ENCODE measurements around the gene ANKRD35. TPM values are rescaled to one million over a fixed set of nuclear protein-coding genes. Genes with fewer than 3 reads are reported as not detected.
"Not testable (repeated sequence)": the region's sequence is repeated elsewhere in the genome, so short reads cannot be mapped to it uniquely, and the experiment has no call there.

The ANKRD35 gene
- total RNA-seq, 1 experiment from 2014 or later, result not detected

GRCh38 chr1:145926686-145927062 lies 41.0 kb upstream of the ANKRD35 start:
- Histone ChIP-seq H3K27ac (ENCODE audit: low read length) (peak overlapping the region; percentile 100), H3K9me3 (ENCODE audit: control insufficient read depth, insufficient read depth, low read depth, low read length) (no peaks in the 10 kb centered on the region), H3K36me3 (ENCODE audit: control insufficient read depth, insufficient read depth, low read length) (peaks cover 16% of the 10 kb centered on the region), H3K4me3 (ENCODE audit: low read depth in 2 of 2, low read length in 2 of 2) (peak overlapping the region; percentile 74 to 99), H3K27me3 (ENCODE audit: control insufficient read depth, insufficient read depth, low read length) (no peaks in the 10 kb centered on the region), H3K4me1 (ENCODE audit: control insufficient read depth, insufficient read depth, low read length) (peaks cover 18% of the 10 kb centered on the region)
- ChIA-PET CTCF (no interaction called here), POLR2A (interaction anchor here (0.5 to 2.4 kb wide), 5 partner anchors 8 to 59 kb away, joined by 3 to 12 read pairs (median 8); partner anchors contain the start of genes ANKRD34A, LIX1L, PEX11B and POLR3GL)
- in situ Hi-C loops (cut with HindIII; ENCODE audit: low pct_unique_long_range_greater_than_20kb, low sequenced_read_pairs), result no loop called here
- TF ChIP-seq TCF7L2 (IDR thresholded peaks at IDR 0.05; ENCODE audit: low read depth, low read length), result no peak
- no peak for TF ChIP-seq REST (IDR thresholded peaks at IDR 0.05; ENCODE audit: insufficient read depth in 1 of 2, low read depth in 2 of 2, low read length in 1 of 2)
- TF ChIP-seq POLR2AphosphoS5 (IDR thresholded peaks at IDR 0.05; ENCODE audit: low read depth, low read length), result no peak
- no peak for TF ChIP-seq SIN3A (IDR thresholded peaks at IDR 0.05; ENCODE audit: borderline replicate concordance, insufficient read depth, low read depth, low read length)
- TF ChIP-seq, protein P1, sequence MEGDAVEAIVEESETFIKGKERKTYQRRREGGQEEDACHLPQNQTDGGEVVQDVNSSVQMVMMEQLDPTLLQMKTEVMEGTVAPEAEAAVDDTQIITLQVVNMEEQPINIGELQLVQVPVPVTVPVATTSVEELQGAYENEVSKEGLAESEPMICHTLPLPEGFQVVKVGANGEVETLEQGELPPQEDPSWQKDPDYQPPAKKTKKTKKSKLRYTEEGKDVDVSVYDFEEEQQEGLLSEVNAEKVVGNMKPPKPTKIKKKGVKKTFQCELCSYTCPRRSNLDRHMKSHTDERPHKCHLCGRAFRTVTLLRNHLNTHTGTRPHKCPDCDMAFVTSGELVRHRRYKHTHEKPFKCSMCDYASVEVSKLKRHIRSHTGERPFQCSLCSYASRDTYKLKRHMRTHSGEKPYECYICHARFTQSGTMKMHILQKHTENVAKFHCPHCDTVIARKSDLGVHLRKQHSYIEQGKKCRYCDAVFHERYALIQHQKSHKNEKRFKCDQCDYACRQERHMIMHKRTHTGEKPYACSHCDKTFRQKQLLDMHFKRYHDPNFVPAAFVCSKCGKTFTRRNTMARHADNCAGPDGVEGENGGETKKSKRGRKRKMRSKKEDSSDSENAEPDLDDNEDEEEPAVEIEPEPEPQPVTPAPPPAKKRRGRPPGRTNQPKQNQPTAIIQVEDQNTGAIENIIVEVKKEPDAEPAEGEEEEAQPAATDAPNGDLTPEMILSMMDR (IDR thresholded peaks at IDR 0.05), result no peak
- intact Hi-C loops (cut with micrococcal nuclease; ENCODE audit: unreplicated experiment), result no loop called here
- TSS peak; percentile 92 for BruUV-seq (replicated peaks)
- peak; percentile 42 for ATAC-seq
- DNase-seq (ENCODE audit: low read depth, low spot score), result no peak

GRCh38 chr1:145922266-145922665 lies 36.6 kb upstream of the ANKRD35 start:
- peak overlapping the region; percentile 63 for H3K27ac ChIP-seq (ENCODE audit: low read length)
- TF ChIP-seq TCF7L2 (IDR thresholded peaks at IDR 0.05; ENCODE audit: low read depth, low read length), result no peak
- no peak for TF ChIP-seq SIN3A (IDR thresholded peaks at IDR 0.05; ENCODE audit: borderline replicate concordance, insufficient read depth, low read depth, low read length)
- TF ChIP-seq REST (IDR thresholded peaks at IDR 0.05; ENCODE audit: insufficient read depth in 1 of 2, low read depth in 2 of 2, low read length in 1 of 2), result no peak
- no peak for TF ChIP-seq POLR2AphosphoS5 (IDR thresholded peaks at IDR 0.05; ENCODE audit: low read depth, low read length)
- TF ChIP-seq, protein P1 (IDR thresholded peaks at IDR 0.05), result no peak
- H3K9me3 ChIP-seq (ENCODE audit: control insufficient read depth, insufficient read depth, low read depth, low read length), result no peaks in the 10 kb centered on the region
- peaks cover 16% of the 10 kb centered on the region for H3K36me3 ChIP-seq (ENCODE audit: control insufficient read depth, insufficient read depth, low read length)
- POLR2A ChIA-PET, result interaction anchor here (1.1 kb wide), 1 partner anchor 42 kb away, joined by 3 read pairs; the partner anchor contains the start of genes ANKRD34A and POLR3GL
- no peaks in the 10 kb centered on the region for H3K27me3 ChIP-seq (ENCODE audit: control insufficient read depth, insufficient read depth, low read length)
- CTCF ChIA-PET, result no interaction called here
- no peak for ATAC-seq
- H3K4me1 ChIP-seq (ENCODE audit: control insufficient read depth, insufficient read depth, low read length), result peaks cover 20% of the 10 kb centered on the region
- no peak for DNase-seq (ENCODE audit: low read depth, low spot score)
- H3K4me3 ChIP-seq (ENCODE audit: low read depth in 2 of 2, low read length in 2 of 2), result no peak overlapping the region
- no TSS peak for BruUV-seq (replicated peaks)
- intact Hi-C loops (cut with micrococcal nuclease; ENCODE audit: unreplicated experiment) (no loop called here), in situ Hi-C loops (cut with HindIII; ENCODE audit: low pct_unique_long_range_greater_than_20kb, low sequenced_read_pairs) (no loop called here)

GRCh38 chr1:145920297-145920696 lies 34.6 kb upstream of the ANKRD35 start:
- H3K4me3 ChIP-seq (ENCODE audit: low read depth in 2 of 2, low read length in 2 of 2), result peak overlapping the region; percentile 92 to 94
- peaks cover 10% of the 10 kb centered on the region for H3K36me3 ChIP-seq (ENCODE audit: control insufficient read depth, insufficient read depth, low read length)
- H3K27me3 ChIP-seq (ENCODE audit: control insufficient read depth, insufficient read depth, low read length); DNase-seq (ENCODE audit: low read depth, low spot score); in situ Hi-C loops (cut with HindIII; ENCODE audit: low pct_unique_long_range_greater_than_20kb, low sequenced_read_pairs); H3K27ac ChIP-seq (ENCODE audit: low read length); POLR2A ChIA-PET; ATAC-seq; H3K9me3 ChIP-seq (ENCODE audit: control insufficient read depth, insufficient read depth, low read depth, low read length); intact Hi-C loops (cut with micrococcal nuclease; ENCODE audit: unreplicated experiment); CTCF ChIA-PET: not testable (repeated sequence)
- TSS peak; percentile 94 for BruUV-seq (replicated peaks)
- H3K4me1 ChIP-seq (ENCODE audit: control insufficient read depth, insufficient read depth, low read length), result peaks cover 19% of the 10 kb centered on the region

Measured in Panc1 (cell line).